GM19238 (cell line): ENCODE measurements around the gene CCDC102B.
"Not testable (repeated sequence)": the region's sequence is repeated elsewhere in the genome, so short reads cannot be mapped to it uniquely, and the experiment has no call there.

Experiments
- DNase-seq: peaks from one replicate; pipeline ENCODE4 v3.0.0; 2011; ENCODE audit warnings: low spot score; ENCODE audit not compliant: insufficient read length

Gene CCDC102B

DNA sequence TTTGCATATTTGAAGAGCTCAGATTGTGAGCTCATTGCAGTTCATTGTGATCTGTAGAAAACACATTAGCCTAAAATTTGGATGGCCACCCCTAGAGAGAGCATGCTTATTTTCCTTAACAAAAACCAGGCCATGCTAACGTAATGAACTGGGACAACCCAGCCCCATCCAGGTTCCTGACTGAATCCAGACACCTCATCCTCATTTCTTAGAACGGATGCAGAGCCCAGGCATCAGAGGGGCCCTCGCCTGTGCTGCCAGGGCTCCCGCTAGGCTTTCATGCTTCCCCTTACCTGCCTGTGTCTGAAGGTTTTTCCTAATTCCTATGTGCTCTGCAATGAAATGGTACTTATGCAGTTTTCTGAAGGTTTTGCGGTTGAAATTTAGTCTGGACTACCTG, 171.1 kb downstream of the CCDC102B start:
- no peak for DNase-seq

- no peak for DNase-seq
Measured at GRCh38 chr18:68972176-68972575, 174.3 kb downstream of the CCDC102B start.

DNA sequence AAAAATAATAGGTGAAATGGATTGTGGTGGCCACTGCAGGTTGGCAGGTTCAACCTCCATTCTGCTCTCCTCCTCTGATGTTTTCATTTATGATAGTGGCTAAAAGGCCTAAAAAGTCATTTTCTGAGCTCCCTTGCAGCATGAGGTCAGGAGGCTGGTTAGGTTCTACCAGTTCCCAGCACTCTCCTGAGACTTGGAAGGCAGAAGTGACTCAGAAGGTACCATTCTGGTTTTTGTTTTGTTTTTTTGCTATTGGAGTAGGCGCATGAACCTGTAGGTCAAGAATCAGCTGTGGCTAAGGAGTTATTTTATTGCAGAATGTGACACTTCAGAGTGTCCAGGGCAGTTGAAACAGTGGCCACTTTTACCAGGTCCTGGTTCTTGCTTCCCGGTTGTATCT, 181.9 kb downstream of the CCDC102B start:
- no peak for DNase-seq

- no peak for DNase-seq
Measured at GRCh38 chr18:68983126-68983525, 185.2 kb downstream of the CCDC102B start.

- DNase-seq, result no peak
Measured at GRCh38 chr18:68984342-68984741, 186.5 kb downstream of the CCDC102B start.

DNA sequence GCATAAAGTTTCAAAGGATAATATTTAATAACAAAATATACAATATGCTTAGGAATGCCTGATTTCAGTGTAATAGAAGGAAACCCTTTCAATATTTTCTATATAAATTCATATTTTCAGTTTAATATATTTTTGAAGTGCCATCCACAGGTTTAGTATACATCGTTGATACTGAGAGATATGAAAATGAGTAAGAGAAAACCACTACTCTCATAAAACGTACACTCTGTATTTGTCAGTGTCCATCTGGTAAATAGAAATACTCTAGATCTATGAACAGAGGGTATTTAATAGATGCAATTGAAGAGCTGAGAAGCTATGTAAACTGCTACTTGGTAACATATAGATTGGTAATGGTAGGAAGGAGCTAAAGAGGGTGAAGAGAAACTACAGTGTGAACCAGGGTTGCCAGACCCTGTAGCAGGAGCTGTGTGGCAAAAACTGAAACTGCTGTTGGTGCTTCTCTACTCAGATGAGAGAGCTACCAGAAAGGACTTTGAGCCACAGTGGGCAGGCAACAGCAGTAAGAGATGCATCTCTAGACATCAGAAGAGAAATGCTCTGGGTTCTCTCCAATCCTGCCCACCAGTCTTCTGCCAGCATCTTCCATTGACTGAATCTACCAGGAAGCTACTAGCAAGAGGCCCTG, 187.4 kb downstream of the CCDC102B start:
- no peak for DNase-seq

GRCh38 chr18:68991286-68991685, 193.4 kb downstream of the CCDC102B start:
- no peak for DNase-seq

DNA sequence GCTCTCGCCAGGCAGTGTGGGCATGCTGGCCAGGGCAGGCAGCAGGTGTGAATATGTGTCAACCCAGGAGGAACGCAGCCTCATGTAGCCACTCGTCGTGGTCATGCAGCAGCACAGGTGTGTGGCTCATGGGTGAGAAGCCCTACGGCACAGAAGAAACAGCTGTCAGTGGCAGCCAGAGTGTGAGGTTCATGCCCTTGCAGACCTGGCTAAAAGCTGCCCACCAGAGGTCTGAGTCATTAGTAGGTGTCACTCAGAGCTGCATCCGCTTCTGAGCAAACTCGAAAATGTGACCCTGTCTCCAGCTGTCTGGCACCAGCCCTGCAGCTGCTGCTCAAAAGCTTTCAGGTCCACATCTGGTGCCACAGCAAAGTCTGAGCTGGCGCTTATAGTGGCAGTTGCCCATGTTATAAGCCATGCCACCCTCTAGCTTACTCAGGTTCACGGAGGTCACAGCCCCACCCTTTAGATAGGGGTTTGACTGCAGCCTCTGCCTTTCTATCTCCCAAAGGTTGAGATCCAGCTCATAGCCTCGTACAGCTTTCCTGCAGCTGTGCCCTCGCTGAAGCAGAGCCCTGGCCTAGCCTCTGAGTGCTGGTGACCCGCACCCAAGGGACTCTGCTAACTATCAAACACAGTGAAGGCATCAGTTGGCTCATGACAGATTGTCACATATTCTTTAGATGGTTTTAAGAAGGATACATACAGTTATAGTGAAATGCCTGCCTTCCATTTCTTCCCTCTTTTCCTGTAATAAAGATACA, 195.0 kb downstream of the CCDC102B start:
- no peak for DNase-seq

- DNase-seq, result no peak
Measured at GRCh38 chr18:68995675-68996074, 197.8 kb downstream of the CCDC102B start.

GRCh38 chr18:68997845-68998244, 200.0 kb downstream of the CCDC102B start:
- DNase-seq, result no peak

GRCh38 chr18:69000366-69000765, 202.5 kb downstream of the CCDC102B start:
- DNase-seq, result no peak

DNA sequence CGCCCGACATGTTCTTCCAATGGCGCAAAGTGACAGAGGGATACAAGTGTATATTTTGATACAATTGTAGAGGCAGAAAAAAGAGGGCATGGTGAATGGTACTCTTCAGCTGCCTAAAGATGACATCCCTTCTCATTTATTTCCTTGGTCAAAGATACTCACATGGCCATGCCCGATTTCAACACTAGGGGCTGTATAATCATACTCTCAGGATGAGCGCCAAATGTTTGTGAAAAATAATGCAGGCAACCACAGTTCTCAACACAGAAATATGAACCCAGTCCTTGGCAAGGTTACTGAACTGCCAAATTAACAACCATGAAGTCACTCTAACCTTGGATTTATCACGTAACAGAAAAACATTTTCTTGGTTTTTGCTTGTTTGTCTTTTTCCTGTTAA, 204.4 kb downstream of the CCDC102B start:
- no peak for DNase-seq

- not testable (repeated sequence) for DNase-seq
Measured at GRCh38 chr18:69006212-69006611, 208.3 kb downstream of the CCDC102B start.

DNA sequence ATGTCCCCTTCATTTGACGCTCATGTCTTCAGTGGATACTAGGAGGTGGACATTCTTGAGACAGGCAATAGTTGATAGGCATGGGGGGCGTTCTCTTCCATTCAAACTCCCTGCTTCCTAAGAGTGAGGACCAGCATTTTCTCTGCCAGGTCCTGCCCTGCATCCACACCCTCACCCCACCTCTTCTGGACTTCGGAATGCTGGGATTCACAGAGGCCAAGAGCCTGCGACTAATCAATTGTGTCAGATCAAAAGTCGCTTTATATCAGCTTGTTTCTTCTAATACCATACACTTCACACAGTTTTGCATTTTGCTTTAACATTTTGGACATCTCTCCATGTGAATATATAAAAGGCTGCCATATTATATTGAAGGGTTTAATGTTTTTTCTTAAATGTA, 210.7 kb downstream of the CCDC102B start:
- no peak for DNase-seq

- no peak for DNase-seq
Measured at GRCh38 chr18:69021211-69021805, 223.4 kb downstream of the CCDC102B start.

GRCh38 chr18:69022426-69022825, 224.5 kb downstream of the CCDC102B start:
- DNase-seq, result no peak

GRCh38 chr18:69031571-69031970, 233.7 kb downstream of the CCDC102B start:
- DNase-seq, result no peak

DNA sequence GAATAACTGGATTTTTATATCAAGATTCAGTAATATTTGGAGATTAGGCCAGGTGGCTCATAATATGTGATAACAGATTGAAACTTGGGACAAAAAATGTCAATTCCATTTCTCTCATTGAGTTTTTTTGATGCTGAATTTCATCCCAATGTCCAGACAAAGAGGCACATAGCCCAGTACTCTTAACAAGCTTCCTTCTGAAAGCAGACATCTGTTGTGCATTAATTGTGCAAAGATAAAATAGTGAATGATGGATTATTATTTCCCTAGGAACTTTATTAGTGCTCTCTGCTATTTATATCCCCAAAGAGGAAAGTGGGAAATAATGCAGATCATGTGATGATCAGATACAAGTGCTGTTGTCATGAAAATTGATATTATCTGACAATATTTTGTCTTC, 234.1 kb downstream of the CCDC102B start:
- DNase-seq, result no peak

- no peak for DNase-seq
Measured at GRCh38 chr18:69035756-69036155, 237.9 kb downstream of the CCDC102B start.

DNA sequence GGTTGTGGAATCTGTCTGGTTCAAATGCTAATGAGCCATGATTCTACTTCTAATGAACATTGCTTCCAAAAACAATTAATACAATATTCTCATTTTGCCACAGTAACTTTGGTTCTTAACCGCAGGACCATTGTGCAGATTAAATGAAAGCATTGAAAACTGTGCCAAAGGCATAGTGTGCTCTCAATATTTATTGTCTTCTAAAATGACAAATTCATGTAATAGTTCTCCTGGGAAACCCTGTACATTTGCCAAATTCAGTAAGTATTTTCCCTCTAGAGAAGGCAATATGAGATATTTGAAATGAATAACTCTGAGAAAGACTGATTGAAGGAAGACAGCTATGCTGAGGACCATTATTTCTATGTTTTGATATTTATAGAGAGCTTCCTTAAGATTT, 246.3 kb downstream of the CCDC102B start:
- DNase-seq, result no peak

- DNase-seq, result no peak
Measured at GRCh38 chr18:69064063-69064462, 266.2 kb downstream of the CCDC102B start.

DNA sequence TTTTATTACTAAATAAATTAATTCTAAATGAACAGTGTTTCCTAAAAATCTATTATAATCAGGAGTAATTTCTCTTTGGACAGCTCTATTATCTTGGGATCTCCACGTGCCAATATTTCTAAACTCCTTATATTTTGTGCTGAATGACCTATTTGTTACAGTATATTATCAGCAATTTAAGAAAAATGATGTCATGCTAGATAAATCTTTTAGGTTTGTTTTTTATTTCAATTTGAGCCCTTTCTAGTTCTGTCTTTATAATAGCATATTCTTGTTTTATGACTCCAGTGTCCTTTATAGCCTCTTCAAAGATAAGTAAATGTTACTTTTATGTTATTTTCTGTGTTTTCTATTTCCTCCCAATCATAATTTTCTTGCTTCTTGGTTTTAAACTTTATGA, 269.2 kb downstream of the CCDC102B start:
- DNase-seq, result no peak

- no peak for DNase-seq
Measured at GRCh38 chr18:69071680-69072079, 273.8 kb downstream of the CCDC102B start.
